Mucosa of stomach (tissue), 1 donor: ENCODE data around the gene SERPINA5.
"Not testable (repeated sequence)": the region's sequence is repeated elsewhere in the genome, so short reads cannot be mapped to it uniquely, and the experiment has no call there.

ENCODE experiments used
- H3K27me3 ChIP-seq: one replicate; pipeline ENCODE4 v1.7.0; 2013; ENCODE audit warnings: mild to moderate bottlenecking, low read length; ENCODE audit not compliant: control insufficient read depth, insufficient read depth
- H3K36me3 ChIP-seq: one replicate; pipeline ENCODE4 v1.7.0; 2013; ENCODE audit warnings: low read length; ENCODE audit not compliant: control insufficient read depth, insufficient read depth
- H3K4me1 ChIP-seq: one replicate; pipeline ENCODE4 v1.7.0; 2013; ENCODE audit warnings: mild to moderate bottlenecking, low read length; ENCODE audit not compliant: control insufficient read depth, insufficient read depth
- H3K4me3 ChIP-seq: one replicate; pipeline ENCODE4 v1.7.0; 2013; ENCODE audit warnings: low read length
- H3K9ac ChIP-seq: one replicate; pipeline ENCODE4 v1.7.0; 2013; ENCODE audit warnings: mild to moderate bottlenecking, low read length, moderate library complexity
- H3K9me3 ChIP-seq: one replicate; pipeline ENCODE4 v1.7.0; 2013; ENCODE audit warnings: mild to moderate bottlenecking, low read length, moderate library complexity; ENCODE audit not compliant: control insufficient read depth
- donor health status: Pancreatic carcinoma.

The SERPINA5 gene

DNA sequence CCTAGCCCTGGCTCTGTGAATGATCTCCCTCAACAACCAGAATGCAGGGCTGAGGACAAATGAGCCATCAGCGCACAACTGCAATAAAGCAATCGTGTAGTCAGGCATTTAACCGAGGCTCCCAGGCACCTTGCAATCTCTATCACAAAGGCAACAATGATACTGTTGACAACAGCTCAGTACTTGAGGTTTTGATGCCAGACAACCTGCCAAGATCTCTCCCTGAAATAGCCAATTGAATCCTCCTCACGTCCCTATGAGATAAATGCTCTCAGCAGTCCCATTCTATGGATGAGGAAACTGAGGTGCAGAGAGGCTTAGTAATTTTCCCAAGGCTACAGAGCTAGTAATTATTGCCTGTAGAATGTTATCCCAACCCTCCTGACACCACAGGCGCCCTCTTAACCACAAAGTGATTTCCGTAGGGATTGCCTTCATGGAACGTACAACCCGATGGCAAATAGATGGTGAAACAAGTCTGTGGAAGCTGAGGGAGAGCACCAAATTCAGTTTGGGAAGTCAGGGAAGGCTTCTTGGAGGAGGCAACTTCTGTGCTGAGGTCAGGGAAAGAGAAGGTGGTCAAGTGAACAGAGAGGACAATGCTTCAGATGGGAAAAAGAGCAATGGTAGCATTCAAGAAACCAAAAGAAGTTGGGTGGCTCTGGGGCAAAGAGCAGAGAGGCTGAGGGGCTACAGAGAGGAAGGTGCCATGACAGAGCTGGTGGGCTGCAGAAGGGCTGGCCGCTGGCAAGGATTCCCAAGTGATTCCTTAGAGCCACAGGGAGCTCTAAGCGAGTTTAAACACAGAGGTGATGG lies 43.5 kb downstream of the SERPINA5 start:
- no peak overlapping the region for H3K4me3 ChIP-seq

DNA sequence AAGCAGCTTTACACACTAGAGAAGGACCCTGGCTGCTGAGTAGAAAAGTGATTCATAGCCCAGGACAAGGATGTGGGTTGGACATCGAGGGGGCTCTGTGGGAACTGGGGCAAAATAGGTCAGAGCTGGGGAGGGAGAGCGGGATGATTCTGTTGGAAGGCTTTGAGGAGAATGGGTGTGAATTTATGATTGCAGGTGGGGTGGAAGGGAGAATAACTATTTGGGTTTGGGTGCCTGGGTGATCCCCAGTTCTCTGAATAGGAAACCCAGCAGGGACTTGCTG lies 44.1 kb downstream of the SERPINA5 start:
- Histone ChIP-seq H3K36me3 (no peaks in the 10 kb centered on the region), H3K9me3 (no peaks in the 10 kb centered on the region), H3K27me3 (no peaks in the 10 kb centered on the region), H3K4me3 (no peak overlapping the region), H3K9ac (no peak overlapping the region), H3K4me1 (no peaks in the 10 kb centered on the region)

More for the DNA sequence above, 43.5 kb downstream of the SERPINA5 start:
- Histone ChIP-seq H3K27me3 (no peaks in the 10 kb centered on the region), H3K9me3 (no peaks in the 10 kb centered on the region), H3K36me3 (no peaks in the 10 kb centered on the region), H3K4me1 (no peaks in the 10 kb centered on the region), H3K9ac (no peak overlapping the region)

DNA sequence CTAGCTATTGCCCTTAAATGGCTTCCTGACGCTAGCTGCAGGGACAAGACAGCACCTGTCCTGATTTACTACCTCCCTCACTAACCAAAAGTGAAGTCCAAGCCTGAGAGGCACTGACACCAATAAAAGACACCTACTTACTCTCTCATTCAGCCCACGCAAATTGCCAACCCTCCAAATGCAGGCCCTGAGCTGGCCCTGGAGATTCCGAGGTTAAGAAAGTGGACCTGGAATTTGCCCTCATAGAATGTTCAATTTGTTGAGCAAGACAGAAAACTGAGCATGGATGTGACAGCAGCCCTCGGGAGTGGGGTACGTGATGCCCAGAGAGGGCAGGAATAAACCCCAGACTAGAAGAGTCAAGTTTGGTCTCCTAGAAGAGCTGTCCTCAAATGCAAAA lies 47.4 kb downstream of the SERPINA5 start:
- H3K4me3 ChIP-seq, result no peak overlapping the region
- H3K27me3 ChIP-seq, result peaks cover 4% of the 10 kb centered on the region
- no peaks in the 10 kb centered on the region for H3K36me3 ChIP-seq
- no peaks in the 10 kb centered on the region for H3K4me1 ChIP-seq
- no peaks in the 10 kb centered on the region for H3K9me3 ChIP-seq
- H3K9ac ChIP-seq, result no peak overlapping the region

DNA sequence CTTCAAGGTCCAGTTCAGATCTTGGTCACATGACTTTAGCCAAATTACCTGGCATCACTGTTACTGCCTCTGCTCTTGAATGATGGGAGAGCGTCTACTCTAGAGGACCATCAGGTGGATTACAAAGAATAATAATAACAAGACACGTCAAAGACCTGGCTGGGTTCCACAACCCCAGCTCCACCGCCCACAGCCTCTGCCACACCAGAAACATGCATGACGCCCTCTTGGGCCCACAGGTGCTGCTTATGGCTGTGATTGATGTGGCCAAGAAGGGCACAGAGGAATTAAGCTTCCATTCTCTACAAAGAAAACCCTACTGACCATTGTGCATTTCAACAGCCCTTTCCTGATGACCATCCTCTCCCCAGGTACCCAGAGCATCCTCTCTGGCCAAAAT lies 49.2 kb downstream of the SERPINA5 start:
- Histone ChIP-seq H3K9me3 (no peaks in the 10 kb centered on the region), H3K9ac (no peak overlapping the region), H3K4me1 (no peaks in the 10 kb centered on the region), H3K36me3 (no peaks in the 10 kb centered on the region), H3K4me3 (no peak overlapping the region), H3K27me3 (peaks cover 4% of the 10 kb centered on the region)

DNA sequence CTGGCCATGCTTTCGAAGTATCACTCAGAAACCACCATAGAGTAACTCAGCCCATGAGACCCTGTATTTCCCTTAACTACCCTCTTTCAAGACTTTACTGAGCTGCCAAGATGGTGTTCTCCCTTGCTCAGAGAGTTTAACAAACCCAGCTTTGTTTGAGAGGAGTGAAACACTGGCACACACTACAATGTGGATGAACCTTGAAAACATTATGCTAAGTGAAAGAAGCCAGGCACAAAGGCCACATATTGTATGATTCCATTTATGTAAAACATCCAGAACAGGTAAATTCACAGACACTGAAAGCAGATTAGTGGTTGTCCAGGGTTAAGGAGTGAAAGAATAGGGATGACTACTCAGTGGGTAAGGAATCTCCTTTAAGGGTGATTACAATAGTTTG lies 49.8 kb downstream of the SERPINA5 start:
- Histone ChIP-seq H3K9ac (no peak overlapping the region), H3K27me3 (peaks cover 4% of the 10 kb centered on the region), H3K4me1 (no peaks in the 10 kb centered on the region), H3K9me3 (no peaks in the 10 kb centered on the region), H3K4me3 (no peak overlapping the region), H3K36me3 (no peaks in the 10 kb centered on the region)

DNA sequence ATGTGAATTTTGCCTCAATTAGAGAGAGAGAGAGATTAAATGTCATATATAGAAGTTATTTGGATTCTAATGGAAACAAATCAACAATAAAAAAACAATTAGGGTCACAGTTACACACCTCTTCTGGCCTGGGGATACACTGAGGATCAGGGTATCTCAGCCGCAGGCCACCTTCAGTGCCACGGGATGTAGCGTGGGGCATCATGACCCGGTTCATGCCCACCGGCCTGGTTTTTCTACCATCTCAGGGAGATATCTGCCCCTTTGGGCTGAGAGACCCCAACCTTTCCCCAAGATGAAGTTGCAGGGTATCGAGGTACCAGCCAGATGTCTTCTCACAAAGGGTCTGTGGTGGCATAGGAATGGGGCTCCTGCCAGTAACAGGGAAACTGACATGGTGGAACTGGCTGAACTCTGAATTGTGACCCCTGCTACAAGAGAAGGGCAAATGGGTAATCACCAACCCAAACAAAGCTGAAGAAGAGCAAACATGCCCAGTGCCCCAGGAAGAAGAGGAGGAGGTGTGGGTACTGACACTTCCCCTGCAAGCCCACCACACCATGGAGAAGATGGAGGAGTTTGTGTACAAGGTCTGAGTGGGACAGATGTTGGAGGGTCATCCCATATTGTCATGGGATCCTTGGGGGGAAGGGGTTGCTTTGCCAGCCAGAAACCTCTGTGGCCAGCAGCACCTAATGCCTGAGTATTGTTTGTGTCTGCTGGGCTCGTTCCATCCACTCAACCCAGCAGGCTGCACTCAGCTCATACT lies 50.5 kb downstream of the SERPINA5 start:
- Histone ChIP-seq H3K4me3 (no peak overlapping the region), H3K4me1 (no peaks in the 10 kb centered on the region), H3K9ac (no peak overlapping the region), H3K27me3 (peaks cover 4% of the 10 kb centered on the region), H3K9me3 (no peaks in the 10 kb centered on the region), H3K36me3 (no peaks in the 10 kb centered on the region)

DNA sequence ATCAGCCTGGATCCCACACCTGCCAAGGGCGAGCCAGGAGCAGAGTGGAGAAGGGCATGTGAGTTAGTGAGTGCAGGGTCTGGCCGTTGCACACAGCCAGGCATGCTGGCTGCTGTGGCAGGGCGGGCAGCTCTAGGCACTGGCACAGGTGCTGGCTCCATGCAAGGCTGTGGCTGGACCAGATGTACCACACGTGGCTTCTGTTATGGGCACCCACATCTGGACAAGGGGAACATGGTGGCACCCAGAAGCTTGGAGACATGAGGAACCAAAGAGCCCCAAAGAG lies 51.0 kb downstream of the SERPINA5 start:
- Histone ChIP-seq H3K9ac (no peak overlapping the region), H3K27me3 (peaks cover 4% of the 10 kb centered on the region), H3K9me3 (no peaks in the 10 kb centered on the region), H3K4me3 (no peak overlapping the region), H3K4me1 (no peaks in the 10 kb centered on the region), H3K36me3 (no peaks in the 10 kb centered on the region)

DNA sequence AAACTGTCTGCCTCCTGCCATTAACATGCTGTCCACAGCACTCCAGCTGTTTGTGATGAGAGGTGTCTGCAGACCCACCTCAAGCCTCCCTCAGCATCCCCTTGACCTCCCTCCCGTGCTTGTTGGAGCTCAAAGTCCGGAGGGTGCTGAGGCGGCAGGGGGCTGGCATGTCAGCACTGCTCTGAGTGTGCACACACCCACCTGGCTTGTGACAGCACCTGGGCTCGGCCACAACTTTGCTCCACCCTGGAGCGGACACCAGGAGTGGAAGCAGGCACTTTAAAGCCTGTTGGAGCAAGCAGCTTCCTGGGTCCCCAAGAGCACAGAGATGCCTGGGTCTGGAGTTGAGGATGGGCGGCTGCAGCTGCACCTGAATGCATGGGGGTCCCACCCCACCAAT lies 51.9 kb downstream of the SERPINA5 start:
- peaks cover 4% of the 10 kb centered on the region for H3K27me3 ChIP-seq
- no peak overlapping the region for H3K9ac ChIP-seq
- H3K4me1 ChIP-seq, result no peaks in the 10 kb centered on the region
- H3K9me3 ChIP-seq, result no peaks in the 10 kb centered on the region
- no peak overlapping the region for H3K4me3 ChIP-seq
- H3K36me3 ChIP-seq, result no peaks in the 10 kb centered on the region

DNA sequence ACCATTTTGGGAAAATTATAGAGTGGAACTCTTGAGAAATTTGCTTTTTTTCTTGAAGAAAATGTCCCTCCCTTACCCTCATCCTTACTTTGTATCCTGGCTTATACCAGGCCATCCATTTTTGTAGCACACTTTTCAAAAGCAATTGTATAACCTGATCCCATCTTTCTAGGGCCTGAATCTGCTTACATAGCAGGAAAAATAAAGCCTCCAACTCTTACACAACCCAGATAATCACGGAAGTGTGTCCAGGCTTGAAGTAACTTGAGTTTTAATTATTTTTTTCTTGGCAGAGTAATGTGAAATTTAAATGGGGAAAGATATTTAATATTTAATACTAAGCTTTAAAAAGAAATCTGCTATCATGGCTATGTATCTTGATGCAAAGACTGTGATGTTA lies 53.9 kb downstream of the SERPINA5 start:
- no peaks in the 10 kb centered on the region for H3K9me3 ChIP-seq
- H3K36me3 ChIP-seq, result no peaks in the 10 kb centered on the region
- no peak overlapping the region for H3K4me3 ChIP-seq
- no peaks in the 10 kb centered on the region for H3K4me1 ChIP-seq
- no peak overlapping the region for H3K9ac ChIP-seq
- H3K27me3 ChIP-seq, result peaks cover 4% of the 10 kb centered on the region

DNA sequence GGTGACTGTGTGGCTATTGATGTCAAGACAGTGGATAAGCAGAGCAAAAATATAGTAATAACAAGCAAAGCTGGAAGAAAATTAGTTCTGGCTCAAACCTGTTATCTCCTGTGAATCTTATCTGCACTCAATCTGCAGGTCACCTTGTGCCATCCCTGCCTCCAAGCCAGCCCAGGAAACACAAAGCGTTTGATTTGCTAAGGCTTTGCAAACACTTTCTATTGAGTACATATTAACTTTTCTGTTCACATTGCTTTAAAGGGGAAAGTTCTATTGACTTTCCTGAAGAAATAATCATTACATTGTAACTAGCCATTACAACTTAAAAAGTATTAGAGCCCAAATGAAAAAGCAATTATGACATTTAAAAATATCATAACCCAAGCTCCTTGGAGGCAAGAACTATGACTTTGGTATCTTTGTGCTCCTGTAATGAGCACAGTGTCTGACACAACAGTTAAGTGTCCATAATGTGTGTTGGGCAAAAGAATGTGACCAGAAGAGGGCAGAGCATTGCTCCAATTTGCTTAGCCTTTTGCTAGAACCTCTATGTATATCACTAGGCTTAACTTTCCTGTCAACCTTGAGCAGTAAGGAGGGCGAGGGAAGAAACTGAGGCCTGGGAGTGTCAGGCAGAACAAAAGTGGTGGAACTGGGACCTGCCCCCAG lies 55.7 kb downstream of the SERPINA5 start:
- Histone ChIP-seq H3K36me3 (no peaks in the 10 kb centered on the region), H3K27me3 (peaks cover 2% of the 10 kb centered on the region), H3K4me3 (no peak overlapping the region), H3K4me1 (peaks cover 9% of the 10 kb centered on the region), H3K9me3 (no peaks in the 10 kb centered on the region), H3K9ac (no peak overlapping the region)

DNA sequence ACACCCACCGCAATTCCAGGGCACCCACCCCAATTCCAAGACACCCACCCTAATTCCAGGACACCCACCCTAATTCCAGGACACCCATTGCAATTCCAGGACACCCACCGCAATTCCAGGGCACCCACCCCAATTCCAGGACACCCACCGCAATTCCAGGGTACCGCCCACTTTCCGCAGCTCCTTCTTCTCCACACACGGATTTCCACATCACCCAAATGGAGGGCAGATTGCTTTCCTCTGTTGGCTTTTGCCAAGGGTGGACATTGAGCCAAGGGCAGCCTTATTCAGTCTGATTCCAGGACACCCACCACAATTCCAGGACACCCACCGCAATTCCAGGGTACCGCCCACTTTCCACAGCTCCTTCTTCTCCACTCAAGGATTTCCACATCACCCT lies 56.6 kb downstream of the SERPINA5 start:
- not testable (repeated sequence) for H3K4me1 ChIP-seq, H3K36me3 ChIP-seq, H3K4me3 ChIP-seq, H3K27me3 ChIP-seq, H3K9me3 ChIP-seq, H3K9ac ChIP-seq

DNA sequence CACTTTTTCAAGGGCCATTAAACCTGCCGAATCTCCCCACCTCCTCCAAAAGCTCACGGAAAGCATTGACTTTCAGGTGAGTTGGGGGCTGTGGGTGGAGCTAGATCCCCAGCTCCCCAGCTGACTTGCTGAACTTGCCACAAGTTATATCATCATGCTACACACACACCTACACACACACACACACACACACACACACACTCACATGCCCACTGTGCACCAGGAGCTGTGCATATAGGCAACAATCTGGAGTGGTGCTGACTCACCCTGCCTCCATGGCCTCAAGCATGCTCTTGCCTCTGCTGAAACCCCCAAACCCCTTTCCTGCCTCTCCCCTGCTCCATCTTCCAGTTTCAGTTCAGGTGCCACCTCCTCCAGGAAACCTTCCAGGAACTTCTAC lies 57.1 kb downstream of the SERPINA5 start:
- Histone ChIP-seq H3K4me1 (peaks cover 9% of the 10 kb centered on the region), H3K36me3 (no peaks in the 10 kb centered on the region), H3K27me3 (no peaks in the 10 kb centered on the region), H3K9ac (no peak overlapping the region), H3K9me3 (no peaks in the 10 kb centered on the region), H3K4me3 (no peak overlapping the region)
